GM21515 (cell line): ENCODE data around the gene RAI2.

Source experiments
- ATAC-seq: cut with Tn5 transposase; IDR thresholded peaks from one replicate; pipeline ENCODE4 v1.9.1; 2021; ENCODE audit not compliant: unreplicated experiment

The RAI2 gene

GRCh38 chrX:17860811-17861488, at the start of gene RAI2:
RAI2 (minus strand) TSS chrX:17861298; CDS start chrX:17802010, 59,288 bp downstream.
- ATAC-seq: no peak

- ATAC-seq: no peak
Measured at GRCh38 chrX:17888421-17888820, 27.3 kb upstream of the RAI2 start.

- no peak for ATAC-seq
Measured at GRCh38 chrX:17882680-17883079, 21.6 kb upstream of the RAI2 start.

- ATAC-seq: no peak
Measured at GRCh38 chrX:17878028-17878670, 17.1 kb upstream of the RAI2 start.

GRCh38 chrX:17876135-17876534, 15.0 kb upstream of the RAI2 start:
- ATAC-seq: no peak

GRCh38 chrX:17869580-17869979, 8.5 kb upstream of the RAI2 start:
- no peak for ATAC-seq

- ATAC-seq: no peak
Measured at GRCh38 chrX:17861489-17862011, 452 bp upstream of the RAI2 start.

- no peak for ATAC-seq
Measured at GRCh38 chrX:17860179-17860780, 818 bp downstream of the RAI2 start.

- ATAC-seq: no peak
Measured at GRCh38 chrX:17859609-17860178, 1.4 kb downstream of the RAI2 start.

GRCh38 chrX:17854531-17854930, 6.6 kb downstream of the RAI2 start:
- ATAC-seq: no peak

GRCh38 chrX:17854069-17854468, 7.0 kb downstream of the RAI2 start:
- ATAC-seq: no peak

GRCh38 chrX:17851874-17852273, 9.2 kb downstream of the RAI2 start:
- no peak for ATAC-seq

GRCh38 chrX:17848545-17849265, 12.4 kb downstream of the RAI2 start:
- no peak for ATAC-seq

GRCh38 chrX:17846045-17846444, 15.1 kb downstream of the RAI2 start:
- no peak for ATAC-seq

- no peak for ATAC-seq
Measured at GRCh38 chrX:17844236-17844635, 16.9 kb downstream of the RAI2 start.

GRCh38 chrX:17842769-17843525, 18.2 kb downstream of the RAI2 start:
- no peak for ATAC-seq

- no peak for ATAC-seq
Measured at GRCh38 chrX:17839269-17839668, 21.8 kb downstream of the RAI2 start.

- no peak for ATAC-seq
Measured at GRCh38 chrX:17836830-17837229, 24.3 kb downstream of the RAI2 start.

- ATAC-seq: no peak
Measured at GRCh38 chrX:17833954-17834353, 27.1 kb downstream of the RAI2 start.

GRCh38 chrX:17831255-17831654, 29.8 kb downstream of the RAI2 start:
- ATAC-seq: no peak
